Measurements from ENCODE around the gene NCOA6. TPM values are rescaled to one million over a fixed set of nuclear protein-coding genes. Genes with fewer than 3 reads are reported as not detected.

Gene NCOA6
- polyA plus RNA-seq, 1 of the 3 experiments (the other 2 are of a cell fraction): 14.5 TPM

GRCh38 chr20:34817801-34818200 is 7.7 kb downstream of the NCOA6 start (continued):
- no peak for TF ChIP-seq IRF3 (IDR thresholded peaks at IDR 0.05; ENCODE audit: low read depth, low read length)

- no peak overlapping the region for H3K4me3 ChIP-seq (ENCODE audit: low read depth in 2 of 2, low read length in 1 of 2)
- CTCF ChIA-PET: interaction anchor here (1.1 to 1.4 kb wide), 2 partner anchors 47 to 279 kb away, joined by 4 to 6 read pairs; no protein-coding TSS in a partner anchor
- peaks cover 0 to 4% of the 10 kb centered on the region in 2 experiments; a peak in 1 of 4 replicates for H3K4me1 ChIP-seq (ENCODE audit: control insufficient read depth in 1 of 2, insufficient read depth in 2 of 2, low read depth in 1 of 2, low read length in 1 of 2)
- 63% methylated on average over 2 of the region's 2 CpGs for WGBS (ENCODE audit: low lambda C conversion rate)
- TF ChIP-seq YY1 (IDR thresholded peaks at IDR 0.05; ENCODE audit: low read depth) (no peak), NRF1 (IDR thresholded peaks at IDR 0.05; ENCODE audit: low read depth, low read length) (no peak), IRF3 (IDR thresholded peaks at IDR 0.05; ENCODE audit: low read depth, low read length) (no peak), MAX (IDR thresholded peaks at IDR 0.05; ENCODE audit: low read depth) (no peak)
- no peak overlapping the region for H3K9ac ChIP-seq
- no peaks in the 10 kb centered on the region for H3K36me3 ChIP-seq (replicated peaks in 1 of 2; ENCODE audit: control insufficient read depth in 1 of 2, insufficient read depth in 2 of 2, low read length in 1 of 2)
- H4K20me1 ChIP-seq (ENCODE audit: insufficient read depth): peaks cover 94% of the 10 kb centered on the region
- peaks cover 100% of the 10 kb centered on the region for H3K79me2 ChIP-seq (ENCODE audit: insufficient read depth)
- H3K27ac ChIP-seq (ENCODE audit: low read depth in 2 of 2, low read length in 1 of 2): no peak overlapping the region
- peaks cover 9% of the 10 kb centered on the region for H3F3A ChIP-seq (replicated peaks; ENCODE audit: insufficient read depth)
- H3K9me3 ChIP-seq: no peaks in the 10 kb centered on the region
- DNase-seq: no peak
- no peaks in the 10 kb centered on the region for H3K9me2 ChIP-seq
- H3K4me2 ChIP-seq: no peak overlapping the region
- H2AFZ ChIP-seq (ENCODE audit: low read depth): no peak overlapping the region
- POLR2A ChIA-PET: no interaction called here
- no peaks in the 10 kb centered on the region for H3K27me3 ChIP-seq (ENCODE audit: insufficient read depth)
Observed at GRCh38 chr20:34817072-34817471, 8.4 kb downstream of the NCOA6 start.

GRCh38 chr20:34815636-34816035 is 9.8 kb downstream of the NCOA6 start:
- no peak for DNase-seq
- no peak overlapping the region for H3K9ac ChIP-seq
- H3K4me3 ChIP-seq (ENCODE audit: low read depth in 2 of 2, low read length in 1 of 2): no peak overlapping the region
- ChIA-PET POLR2A (no interaction called here), CTCF (no interaction called here)
- H3K9me3 ChIP-seq: no peaks in the 10 kb centered on the region
- H3K9me2 ChIP-seq: no peaks in the 10 kb centered on the region
- peaks cover 92% of the 10 kb centered on the region for H4K20me1 ChIP-seq (ENCODE audit: insufficient read depth)
- peak overlapping the region in 1 of 2 experiments; percentile 11; a peak in 1 of 4 replicates for H3K27ac ChIP-seq (ENCODE audit: low read depth in 2 of 2, low read length in 1 of 2)
- H3K4me1 ChIP-seq (ENCODE audit: control insufficient read depth in 1 of 2, insufficient read depth in 2 of 2, low read depth in 1 of 2, low read length in 1 of 2): peaks cover 0 to 4% of the 10 kb centered on the region in 2 experiments; a peak in 1 of 4 replicates
- H3F3A ChIP-seq (replicated peaks; ENCODE audit: insufficient read depth): peaks cover 9% of the 10 kb centered on the region
- H3K79me2 ChIP-seq (ENCODE audit: insufficient read depth): peaks cover 99% of the 10 kb centered on the region
- no peaks in the 10 kb centered on the region for H3K27me3 ChIP-seq (ENCODE audit: insufficient read depth)
- no peak overlapping the region for H3K4me2 ChIP-seq
- no peak overlapping the region for H2AFZ ChIP-seq (ENCODE audit: low read depth)
- WGBS (ENCODE audit: low lambda C conversion rate): 92% methylated on average over 1 of the region's 1 CpG
- no peaks in the 10 kb centered on the region for H3K36me3 ChIP-seq (replicated peaks in 1 of 2; ENCODE audit: control insufficient read depth in 1 of 2, insufficient read depth in 2 of 2, low read length in 1 of 2)
- TF ChIP-seq FOXJ3 (CRISPR knock-in tag; IDR thresholded peaks at IDR 0.05) (no peak), MXI1 (IDR thresholded peaks at IDR 0.05; ENCODE audit: low read depth, low read length) (no peak), EZH2phosphoT487 (IDR thresholded peaks at IDR 0.05; ENCODE audit: borderline replicate concordance, low read depth) (no peak), EP300 (IDR thresholded peaks at IDR 0.05; ENCODE audit: borderline replicate concordance in 1 of 2, low read depth in 1 of 2, low read length in 1 of 2) (no peak), FOXM1 (IDR thresholded peaks at IDR 0.05; ENCODE audit: low read depth) (no peak), FOSL2 (IDR thresholded peaks at IDR 0.05; ENCODE audit: borderline replicate concordance, low read depth) (no peak), PBX3 (IDR thresholded peaks at IDR 0.05) (no peak), CTCF (IDR thresholded peaks at IDR 0.05) (no peak), NRF1 (IDR thresholded peaks at IDR 0.05; ENCODE audit: low read depth, low read length) (no peak), TCF12 (IDR thresholded peaks at IDR 0.05) (no peak), MAX (IDR thresholded peaks at IDR 0.05; ENCODE audit: low read depth) (no peak), RXRA (IDR thresholded peaks at IDR 0.05; ENCODE audit: borderline replicate concordance, low read depth) (no peak), ELF1 (IDR thresholded peaks at IDR 0.05) (no peak), SIN3A (IDR thresholded peaks at IDR 0.05; ENCODE audit: borderline replicate concordance, low read depth, low read length) (no peak), USF2 (IDR thresholded peaks at IDR 0.05; ENCODE audit: borderline replicate concordance, low read depth, low read length) (no peak)
